K562 (cell line): ENCODE results near the gene ZC3H18. TPM values are rescaled to one million over a fixed set of nuclear protein-coding genes. Genes with fewer than 3 reads are reported as not detected.
A peak's percentile ranks its signal among the peaks of the same experiment; 100 is the strongest.

ENCODE experiments used
- ARID3A ChIP-seq: IDR thresholded peaks from 2 replicates; pipeline ENCODE4 v1.6.1; 2012; ENCODE audit warnings: low read depth, low read length, improper control_type of control experiment, borderline replicate concordance
- HDAC2 ChIP-seq: fragments of 450-650 bp; IDR thresholded peaks from 2 replicates; pipeline ENCODE4 v1.6.1; 2016; ENCODE audit warnings: mild to moderate bottlenecking
- MAZ ChIP-seq, 2 experiments: fragments of 450-650 bp in 1 of 2; sonication (generic) in 1 of 2; formaldehyde crosslinking; IDR thresholded peaks in 1 of 2; conservative IDR thresholded peaks in 1 of 2; 2 replicates each; pipeline versions ENCODE4 v1.4.0 to v1.5.0; 2020; ENCODE audit warnings: mild to moderate bottlenecking in 1 of 2, missing genetic modification reagents in 1 of 2
- NRF1 ChIP-seq, 2 experiments: fragments of 450-650 bp; IDR thresholded peaks in 1 of 2; conservative IDR thresholded peaks in 1 of 2; 2 replicates each; pipeline ENCODE4 v1.6.1; 2014; ENCODE audit warnings: mild to moderate bottlenecking in 2 of 2
- RERE ChIP-seq: sonication (generic); formaldehyde crosslinking; IDR thresholded peaks from 2 replicates; pipeline ENCODE4 v1.8.0; 2023; ENCODE audit warnings: missing genetic modification reagents, mild to moderate bottlenecking, borderline replicate concordance
- ZNF586 ChIP-seq: fragments of 450-650 bp; formaldehyde crosslinking; conservative IDR thresholded peaks from 2 replicates; pipeline ENCODE4 v1.4.0; 2020; ENCODE audit warnings: mild to moderate bottlenecking, moderate library complexity
- polyA plus RNA-seq, 8 experiments: library from polyadenylated mRNA; depleted of rRNA in 4 of 8; stranded (reverse) in 5 of 8; unstranded in 3 of 8; fragments of >200 nt; fragmentation: Nextera tagmentation in 2 of 8; fragmentation: Illumina TruSeq in 1 of 8; extraction: Ambion mirVana in 2 of 8; extraction: Trizol in 1 of 8; gene quantifications; 2 replicates each; pipeline versions ENCODE4 v1.2.1 to v1.2.3, GENCODE V29; 2011 to 2014; ENCODE audit warnings: inconsistent platforms in 1 of 8, missing spikeins in 1 of 8
- total RNA-seq, 7 experiments: library from RNA; depleted of rRNA in 6 of 7; stranded (reverse); fragments of >200 nt in 6 of 7; fragmentation: Illumina TruSeq in 2 of 7; extraction: Trizol in 2 of 7; gene quantifications; 2 replicates each; pipeline versions ENCODE4 v1.2.1 to v1.2.3, GENCODE V29; 2011 to 2021; ENCODE audit warnings: low replicate concordance in 1 of 7
- TF ChIP-seq, protein P1 (sequence below), 2 experiments: fragments of 450-650 bp; formaldehyde crosslinking in 1 of 2; IDR thresholded peaks; 2 replicates each; pipeline versions ENCODE4 v1.4.0 to v1.6.1; 2014 to 2020; ENCODE audit warnings: mild to moderate bottlenecking in 2 of 2, borderline replicate concordance in 1 of 2, low read depth in 1 of 2
- TF ChIP-seq, protein P2 (sequence below): IDR thresholded peaks from 2 replicates; pipeline ENCODE4 v1.6.1; 2011; ENCODE audit warnings: borderline replicate concordance, low read depth, mild to moderate bottlenecking, moderate library complexity, low read length; ENCODE audit not compliant: insufficient read depth, poor library complexity, severe bottlenecking

The ZC3H18 gene
- total and polyA plus RNA-seq, 9 of the 15 experiments (the other 6 are each of a cell fraction or from before 2014, with no cell fraction given) = 1.7 to 88.7 (median 26.9) TPM

GRCh38 chr16:88628512-88628974, 58.3 kb downstream of the ZC3H18 start (continued):
- TF ChIP-seq MAZ (CRISPR knock-in tag; conservative IDR thresholded peaks at IDR 0.05 in 1 of 2, IDR thresholded peaks at IDR 0.05 in 1 of 2) = peak; percentile 32 to 83; a peak in 2 of 4 replicates
- TF ChIP-seq NRF1 (conservative IDR thresholded peaks at IDR 0.05 in 1 of 2, IDR thresholded peaks at IDR 0.05 in 1 of 2) = peak in 1 of 2 experiments; percentile 34; a peak in 1 of 4 replicates
- TF ChIP-seq RERE (CRISPR knock-in tag) = no peak
- TF ChIP-seq ARID3A = no peak
- peak; percentile 52; the same call in 1 of the 2 replicates for TF ChIP-seq HDAC2
- TF ChIP-seq, protein P1, sequence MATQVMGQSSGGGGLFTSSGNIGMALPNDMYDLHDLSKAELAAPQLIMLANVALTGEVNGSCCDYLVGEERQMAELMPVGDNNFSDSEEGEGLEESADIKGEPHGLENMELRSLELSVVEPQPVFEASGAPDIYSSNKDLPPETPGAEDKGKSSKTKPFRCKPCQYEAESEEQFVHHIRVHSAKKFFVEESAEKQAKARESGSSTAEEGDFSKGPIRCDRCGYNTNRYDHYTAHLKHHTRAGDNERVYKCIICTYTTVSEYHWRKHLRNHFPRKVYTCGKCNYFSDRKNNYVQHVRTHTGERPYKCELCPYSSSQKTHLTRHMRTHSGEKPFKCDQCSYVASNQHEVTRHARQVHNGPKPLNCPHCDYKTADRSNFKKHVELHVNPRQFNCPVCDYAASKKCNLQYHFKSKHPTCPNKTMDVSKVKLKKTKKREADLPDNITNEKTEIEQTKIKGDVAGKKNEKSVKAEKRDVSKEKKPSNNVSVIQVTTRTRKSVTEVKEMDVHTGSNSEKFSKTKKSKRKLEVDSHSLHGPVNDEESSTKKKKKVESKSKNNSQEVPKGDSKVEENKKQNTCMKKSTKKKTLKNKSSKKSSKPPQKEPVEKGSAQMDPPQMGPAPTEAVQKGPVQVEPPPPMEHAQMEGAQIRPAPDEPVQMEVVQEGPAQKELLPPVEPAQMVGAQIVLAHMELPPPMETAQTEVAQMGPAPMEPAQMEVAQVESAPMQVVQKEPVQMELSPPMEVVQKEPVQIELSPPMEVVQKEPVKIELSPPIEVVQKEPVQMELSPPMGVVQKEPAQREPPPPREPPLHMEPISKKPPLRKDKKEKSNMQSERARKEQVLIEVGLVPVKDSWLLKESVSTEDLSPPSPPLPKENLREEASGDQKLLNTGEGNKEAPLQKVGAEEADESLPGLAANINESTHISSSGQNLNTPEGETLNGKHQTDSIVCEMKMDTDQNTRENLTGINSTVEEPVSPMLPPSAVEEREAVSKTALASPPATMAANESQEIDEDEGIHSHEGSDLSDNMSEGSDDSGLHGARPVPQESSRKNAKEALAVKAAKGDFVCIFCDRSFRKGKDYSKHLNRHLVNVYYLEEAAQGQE (IDR thresholded peaks at IDR 0.05; ENCODE audit: borderline replicate concordance) = peak; percentile 27; the same call in 1 of the 2 replicates
- TF ChIP-seq, protein P1 (CRISPR knock-in tag; IDR thresholded peaks at IDR 0.05; ENCODE audit: low read depth) = no peak
- TF ChIP-seq, protein P2, sequence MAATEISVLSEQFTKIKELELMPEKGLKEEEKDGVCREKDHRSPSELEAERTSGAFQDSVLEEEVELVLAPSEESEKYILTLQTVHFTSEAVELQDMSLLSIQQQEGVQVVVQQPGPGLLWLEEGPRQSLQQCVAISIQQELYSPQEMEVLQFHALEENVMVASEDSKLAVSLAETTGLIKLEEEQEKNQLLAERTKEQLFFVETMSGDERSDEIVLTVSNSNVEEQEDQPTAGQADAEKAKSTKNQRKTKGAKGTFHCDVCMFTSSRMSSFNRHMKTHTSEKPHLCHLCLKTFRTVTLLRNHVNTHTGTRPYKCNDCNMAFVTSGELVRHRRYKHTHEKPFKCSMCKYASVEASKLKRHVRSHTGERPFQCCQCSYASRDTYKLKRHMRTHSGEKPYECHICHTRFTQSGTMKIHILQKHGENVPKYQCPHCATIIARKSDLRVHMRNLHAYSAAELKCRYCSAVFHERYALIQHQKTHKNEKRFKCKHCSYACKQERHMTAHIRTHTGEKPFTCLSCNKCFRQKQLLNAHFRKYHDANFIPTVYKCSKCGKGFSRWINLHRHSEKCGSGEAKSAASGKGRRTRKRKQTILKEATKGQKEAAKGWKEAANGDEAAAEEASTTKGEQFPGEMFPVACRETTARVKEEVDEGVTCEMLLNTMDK = peak; percentile 99
- no peak for TF ChIP-seq ZNF586 (CRISPR knock-in tag)
